Stomach (tissue), 4 donors: ENCODE data around the gene ARAP3.

Experiments
- POLR2AphosphoS5 ChIP-seq, 3 donors: sonication (generic); formaldehyde crosslinking; IDR thresholded peaks; one replicate each; pipeline ENCODE4 v1.6.1; 2016; ENCODE audit warnings: antibody characterized with exemption in 3 of 3
- TF ChIP-seq, protein P1 (sequence below), 7 experiments: fragments of 450-650 bp in 4 of 7; fragments of 200-600 bp in 3 of 7; sonication (generic) in 3 of 7; IDR thresholded peaks; one replicate each; pipeline ENCODE4 v1.5.1; 2016 to 2019; ENCODE audit warnings: antibody characterized with exemption in 7 of 7, control low read depth in 2 of 7, mild to moderate bottlenecking in 1 of 7

DNA sequence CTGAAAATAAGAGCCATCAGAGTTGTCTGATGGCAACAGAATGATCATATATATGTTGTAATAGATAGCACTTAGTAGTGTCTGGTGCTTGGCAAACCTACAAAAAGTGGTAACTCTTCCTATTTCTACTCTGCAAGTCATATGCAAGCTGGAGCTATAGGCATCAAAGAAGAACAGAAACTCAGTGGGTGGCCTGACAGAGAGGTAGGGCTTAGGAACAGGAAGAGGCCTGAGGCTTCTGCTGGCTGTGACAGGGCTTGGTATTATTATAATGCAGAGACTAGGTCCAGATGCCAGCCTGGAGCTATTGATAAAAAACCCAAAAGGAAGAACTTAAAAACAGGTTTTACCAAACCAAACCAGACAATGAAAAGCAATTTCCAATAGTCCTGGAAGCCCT, 58.8 kb downstream of the ARAP3 start:
- no peak for TF ChIP-seq POLR2AphosphoS5 (IDR thresholded peaks at IDR 0.05)
- TF ChIP-seq, protein P1, sequence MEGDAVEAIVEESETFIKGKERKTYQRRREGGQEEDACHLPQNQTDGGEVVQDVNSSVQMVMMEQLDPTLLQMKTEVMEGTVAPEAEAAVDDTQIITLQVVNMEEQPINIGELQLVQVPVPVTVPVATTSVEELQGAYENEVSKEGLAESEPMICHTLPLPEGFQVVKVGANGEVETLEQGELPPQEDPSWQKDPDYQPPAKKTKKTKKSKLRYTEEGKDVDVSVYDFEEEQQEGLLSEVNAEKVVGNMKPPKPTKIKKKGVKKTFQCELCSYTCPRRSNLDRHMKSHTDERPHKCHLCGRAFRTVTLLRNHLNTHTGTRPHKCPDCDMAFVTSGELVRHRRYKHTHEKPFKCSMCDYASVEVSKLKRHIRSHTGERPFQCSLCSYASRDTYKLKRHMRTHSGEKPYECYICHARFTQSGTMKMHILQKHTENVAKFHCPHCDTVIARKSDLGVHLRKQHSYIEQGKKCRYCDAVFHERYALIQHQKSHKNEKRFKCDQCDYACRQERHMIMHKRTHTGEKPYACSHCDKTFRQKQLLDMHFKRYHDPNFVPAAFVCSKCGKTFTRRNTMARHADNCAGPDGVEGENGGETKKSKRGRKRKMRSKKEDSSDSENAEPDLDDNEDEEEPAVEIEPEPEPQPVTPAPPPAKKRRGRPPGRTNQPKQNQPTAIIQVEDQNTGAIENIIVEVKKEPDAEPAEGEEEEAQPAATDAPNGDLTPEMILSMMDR (IDR thresholded peaks at IDR 0.05), result no peak
